HEK293 (cell line): ENCODE measurements around the gene BRPF1.

Experiments used
- ATF2 ChIP-seq: fragments of 450-650 bp; formaldehyde crosslinking; IDR thresholded peaks from 2 replicates; pipeline ENCODE4 v1.5.1; 2016; ENCODE audit warnings: missing biosample characterization, missing genetic modification characterization, low read depth
- BCL11A ChIP-seq: fragments of 450-650 bp; formaldehyde crosslinking; IDR thresholded peaks from 2 replicates; pipeline ENCODE4 v1.5.1; 2016; ENCODE audit warnings: low read depth, missing biosample characterization, missing genetic modification characterization
- CTCF ChIP-seq: fragments of 450-650 bp; formaldehyde crosslinking; IDR thresholded peaks from 2 replicates; pipeline ENCODE4 v1.5.1; 2016; ENCODE audit warnings: missing biosample characterization, missing genetic modification characterization
- HOXD13 ChIP-seq: sonication (generic); formaldehyde crosslinking; IDR thresholded peaks from 2 replicates; pipeline ENCODE4 v1.8.0; 2022; ENCODE audit warnings: missing genetic modification reagents, borderline replicate concordance
- MYNN ChIP-seq: fragments of 450-650 bp; formaldehyde crosslinking; IDR thresholded peaks from 2 replicates; pipeline ENCODE4 v1.5.1; 2016; ENCODE audit warnings: missing biosample characterization, missing genetic modification characterization, borderline replicate concordance
- OSR2 ChIP-seq: fragments of 450-650 bp; formaldehyde crosslinking; IDR thresholded peaks from 2 replicates; pipeline ENCODE4 v1.5.1; 2016; ENCODE audit warnings: missing biosample characterization, missing genetic modification characterization
- PRDM2 ChIP-seq: fragments of 450-650 bp; formaldehyde crosslinking; IDR thresholded peaks from 2 replicates; pipeline ENCODE4 v1.5.1; 2016; ENCODE audit warnings: missing biosample characterization, missing genetic modification characterization, borderline replicate concordance
- REST ChIP-seq: fragments of 450-650 bp; formaldehyde crosslinking; IDR thresholded peaks from 2 replicates; pipeline ENCODE4 v1.5.1; 2016; ENCODE audit warnings: missing biosample characterization, missing genetic modification characterization
- ZBTB1 ChIP-seq: fragments of 450-650 bp; formaldehyde crosslinking; IDR thresholded peaks from 2 replicates; pipeline ENCODE4 v1.5.1; 2016; ENCODE audit warnings: missing biosample characterization, missing genetic modification characterization
- ZBTB17 ChIP-seq: fragments of 450-650 bp; formaldehyde crosslinking; IDR thresholded peaks from 2 replicates; pipeline ENCODE4 v1.5.1; 2016; ENCODE audit warnings: missing biosample characterization, missing genetic modification characterization
- ZFP3 ChIP-seq: fragments of 450-650 bp; formaldehyde crosslinking; IDR thresholded peaks from 2 replicates; pipeline ENCODE4 v1.5.1; 2016; ENCODE audit warnings: low read depth, missing biosample characterization, missing genetic modification characterization
- ZNF169 ChIP-seq: fragments of 450-650 bp; formaldehyde crosslinking; IDR thresholded peaks from 2 replicates; pipeline ENCODE4 v1.5.1; 2016; ENCODE audit warnings: missing biosample characterization, missing genetic modification characterization
- ZNF221 ChIP-seq: fragments of 450-650 bp; formaldehyde crosslinking; IDR thresholded peaks from 2 replicates; pipeline ENCODE4 v1.5.1; 2017; ENCODE audit warnings: missing biosample characterization, missing genetic modification characterization, borderline replicate concordance
- ZNF341 ChIP-seq: fragments of 450-650 bp; formaldehyde crosslinking; IDR thresholded peaks from 2 replicates; pipeline ENCODE4; 2016; ENCODE audit warnings: low read depth, missing biosample characterization, missing genetic modification characterization
- ZNF350 ChIP-seq: fragments of 450-650 bp; formaldehyde crosslinking; IDR thresholded peaks from 2 replicates; pipeline ENCODE4 v1.5.0; 2017; ENCODE audit warnings: missing biosample characterization, mild to moderate bottlenecking, missing genetic modification characterization
- ZNF530 ChIP-seq: fragments of 450-650 bp; formaldehyde crosslinking; IDR thresholded peaks from 2 replicates; pipeline ENCODE4 v1.5.1; 2016; ENCODE audit warnings: low read depth, missing biosample characterization, missing genetic modification characterization
- ZNF561 ChIP-seq: fragments of 450-650 bp; IDR thresholded peaks from 2 replicates; pipeline ENCODE4 v1.5.1; 2018; ENCODE audit warnings: missing biosample characterization, missing genetic modification characterization, borderline replicate concordance
- ZNF621 ChIP-seq: fragments of 450-650 bp; formaldehyde crosslinking; IDR thresholded peaks from 2 replicates; pipeline ENCODE4 v1.5.1; 2017; ENCODE audit warnings: missing biosample characterization, missing genetic modification characterization
- ZNF624 ChIP-seq: fragments of 450-650 bp; formaldehyde crosslinking; IDR thresholded peaks from 2 replicates; pipeline ENCODE4 v1.5.1; 2017; ENCODE audit warnings: missing biosample characterization, missing genetic modification characterization
- ZNF639 ChIP-seq: fragments of 450-650 bp; formaldehyde crosslinking; IDR thresholded peaks from 2 replicates; pipeline ENCODE4 v1.5.1; 2016; ENCODE audit warnings: missing biosample characterization, missing genetic modification characterization
- ZNF670 ChIP-seq: fragments of 450-650 bp; formaldehyde crosslinking; IDR thresholded peaks from 2 replicates; pipeline ENCODE4 v1.5.1; 2016; ENCODE audit warnings: missing biosample characterization, missing genetic modification characterization, low read depth
- ZNF785 ChIP-seq: fragments of 450-650 bp; formaldehyde crosslinking; IDR thresholded peaks from 2 replicates; pipeline ENCODE4 v1.5.1; 2016; ENCODE audit warnings: missing biosample characterization, missing genetic modification characterization
- ZSCAN4 ChIP-seq: fragments of 450-650 bp; formaldehyde crosslinking; IDR thresholded peaks from 2 replicates; pipeline ENCODE4 v1.5.1; 2017; ENCODE audit warnings: missing biosample characterization, missing genetic modification characterization

Gene BRPF1

GRCh38 chr3:9704347-9705322 is 26.9 kb upstream of the BRPF1 start (continued):
- TF ChIP-seq ZSCAN4 (tag by site-specific recombination): no peak
- TF ChIP-seq ZNF530 (tag by site-specific recombination): no peak
- TF ChIP-seq ZNF221 (tag by site-specific recombination): no peak
- no peak for TF ChIP-seq ZBTB1 (tag by site-specific recombination)
- TF ChIP-seq BCL11A (tag by site-specific recombination): 0 out of 2 replicates have a peak, but pooled peaks have one; percentile 11
- TF ChIP-seq MYNN (tag by site-specific recombination): no peak
- no peak for TF ChIP-seq ZNF670 (tag by site-specific recombination)
- no peak for TF ChIP-seq CTCF (tag by site-specific recombination)
- TF ChIP-seq REST (tag by site-specific recombination): peak; percentile 100
- no peak for TF ChIP-seq HOXD13
- TF ChIP-seq ZFP3 (tag by site-specific recombination): no peak
- no peak for TF ChIP-seq PRDM2 (tag by site-specific recombination)
- TF ChIP-seq ZNF341 (tag by site-specific recombination): peak; percentile 78
- TF ChIP-seq ZNF785 (tag by site-specific recombination): no peak
- peak; percentile 56 for TF ChIP-seq ZBTB17 (tag by site-specific recombination)
- no peak for TF ChIP-seq ZNF639 (tag by site-specific recombination)
- TF ChIP-seq ZNF350 (tag by site-specific recombination): no peak
- TF ChIP-seq ZNF624 (tag by site-specific recombination): no peak
- TF ChIP-seq ZNF621 (tag by site-specific recombination): no peak
- TF ChIP-seq ZNF561 (tag by site-specific recombination): no peak; the same call in 1 of the 2 replicates
- no peak for TF ChIP-seq ZNF169 (tag by site-specific recombination)
- TF ChIP-seq ATF2: no peak
- TF ChIP-seq OSR2 (tag by site-specific recombination): no peak
